SU-DHL-6 (cell line): ENCODE results near the gene DLG2.

Experiments used
- H2AFZ ChIP-seq: fragments of 200-600 bp; sonication (generic); 2 replicates; pipeline ENCODE4 v1.6.1; 2014; ENCODE audit warnings: low read depth, mild to moderate bottlenecking, moderate library complexity, mixed read lengths, antibody characterized with exemption, low read length; ENCODE audit not compliant: severe bottlenecking
- H3F3A ChIP-seq: fragments of 200-600 bp; shearing (Covaris generic); 2 replicates; pipeline ENCODE4 v1.6.0; 2016; ENCODE audit warnings: antibody characterized with exemption, mild to moderate bottlenecking; ENCODE audit not compliant: insufficient read depth
- H3K27ac ChIP-seq: fragments of 200-600 bp; sonication (generic); 2 replicates; pipeline ENCODE4 v1.5.1; 2016; ENCODE audit warnings: low read depth, mild to moderate bottlenecking, low read length, moderate library complexity, mixed read lengths
- H3K27me3 ChIP-seq: fragments of 200-600 bp; sonication (generic), shearing (Covaris generic); 2 replicates; pipeline ENCODE4 v1.6.0; 2014; ENCODE audit warnings: mild to moderate bottlenecking, low read length
- H3K36me3 ChIP-seq: fragments of 200-600 bp; sonication (generic); 2 replicates; pipeline ENCODE4 v1.6.1; 2014; ENCODE audit warnings: mild to moderate bottlenecking, low read length, mixed read lengths
- H3K4me2 ChIP-seq: fragments of 300-600, 200-600 bp; shearing (Covaris generic), sonication (generic); 2 replicates; pipeline ENCODE4 v1.6.0; 2014; ENCODE audit warnings: low read length, low read depth, mild to moderate bottlenecking; ENCODE audit not compliant: poor library complexity, severe bottlenecking
- H3K4me3 ChIP-seq: fragments of 200-600 bp; sonication (generic); 2 replicates; pipeline ENCODE4 v1.5.1; 2014; ENCODE audit warnings: antibody characterized with exemption, low read length, mild to moderate bottlenecking, mixed read lengths; ENCODE audit not compliant: insufficient read depth, poor library complexity, severe bottlenecking
- H3K79me2 ChIP-seq: fragments of 200-600 bp; sonication (generic); 2 replicates; pipeline ENCODE4 v1.6.1; 2014; ENCODE audit warnings: mild to moderate bottlenecking, low read length, moderate library complexity; ENCODE audit not compliant: insufficient read depth
- H3K9ac ChIP-seq: fragments of 200-600 bp; sonication (generic); 2 replicates; pipeline ENCODE4 v1.7.0; 2014; ENCODE audit warnings: mild to moderate bottlenecking, low read length
- H3K9me2 ChIP-seq: fragments of 200-600 bp; sonication (generic); replicated peaks from 2 replicates; pipeline ENCODE4 v1.6.1; 2014; ENCODE audit warnings: low read length; ENCODE audit not compliant: insufficient read depth
- H3K9me3 ChIP-seq: fragments of 200-600 bp; sonication (generic); 2 replicates; pipeline ENCODE4 v1.6.1; 2014; ENCODE audit warnings: low read length, mixed read lengths; ENCODE audit not compliant: insufficient read depth
- H4K20me1 ChIP-seq: fragments of 200-600 bp; sonication (generic); 2 replicates; pipeline ENCODE4 v1.6.1; 2014; ENCODE audit warnings: low read depth, mild to moderate bottlenecking, antibody characterized with exemption, low read length, moderate library complexity, mixed read lengths
- EZH2phosphoT487 ChIP-seq: fragments of 200-600 bp; sonication (generic), shearing (Covaris generic); conservative IDR thresholded peaks from 2 replicates; pipeline ENCODE4 v1.6.1; 2018; ENCODE audit warnings: mild to moderate bottlenecking, antibody characterized with exemption, low read length, moderate library complexity, mixed read lengths
- TF ChIP-seq, protein P1 (sequence below): fragments of 200-600 bp; sonication (generic); IDR thresholded peaks from one replicate; pipeline ENCODE4 v1.5.1; 2017; ENCODE audit warnings: antibody characterized with exemption, mild to moderate bottlenecking, low read length, moderate library complexity; ENCODE audit not compliant: insufficient read depth, poor library complexity, severe bottlenecking

The DLG2 gene

DNA sequence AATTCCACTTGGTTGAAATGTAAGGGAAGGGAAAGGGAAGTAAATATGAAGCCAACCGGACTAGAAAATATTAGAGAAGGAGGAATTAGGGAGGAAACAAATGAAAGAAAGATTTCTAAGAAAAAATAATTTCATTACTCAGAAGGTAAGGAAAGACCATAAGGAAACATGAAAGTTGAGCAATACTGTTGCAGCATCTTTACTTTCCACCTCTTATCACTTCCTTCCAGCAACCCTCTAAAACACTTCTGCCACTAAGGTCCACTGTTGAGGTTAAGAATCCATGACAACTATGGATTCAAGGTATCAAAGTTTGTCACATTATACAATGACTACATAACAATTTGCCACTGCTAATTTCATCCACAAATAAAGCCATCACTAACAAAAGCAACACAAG, 308.6 kb downstream of the DLG2 start:
- no peaks in the 10 kb centered on the region for H3K9me3 ChIP-seq
- no peak overlapping the region for H3K4me3 ChIP-seq
- H2AFZ ChIP-seq = no peak overlapping the region
- no peaks in the 10 kb centered on the region for H3K79me2 ChIP-seq
- no peak for TF ChIP-seq EZH2phosphoT487
- TF ChIP-seq, protein P1, sequence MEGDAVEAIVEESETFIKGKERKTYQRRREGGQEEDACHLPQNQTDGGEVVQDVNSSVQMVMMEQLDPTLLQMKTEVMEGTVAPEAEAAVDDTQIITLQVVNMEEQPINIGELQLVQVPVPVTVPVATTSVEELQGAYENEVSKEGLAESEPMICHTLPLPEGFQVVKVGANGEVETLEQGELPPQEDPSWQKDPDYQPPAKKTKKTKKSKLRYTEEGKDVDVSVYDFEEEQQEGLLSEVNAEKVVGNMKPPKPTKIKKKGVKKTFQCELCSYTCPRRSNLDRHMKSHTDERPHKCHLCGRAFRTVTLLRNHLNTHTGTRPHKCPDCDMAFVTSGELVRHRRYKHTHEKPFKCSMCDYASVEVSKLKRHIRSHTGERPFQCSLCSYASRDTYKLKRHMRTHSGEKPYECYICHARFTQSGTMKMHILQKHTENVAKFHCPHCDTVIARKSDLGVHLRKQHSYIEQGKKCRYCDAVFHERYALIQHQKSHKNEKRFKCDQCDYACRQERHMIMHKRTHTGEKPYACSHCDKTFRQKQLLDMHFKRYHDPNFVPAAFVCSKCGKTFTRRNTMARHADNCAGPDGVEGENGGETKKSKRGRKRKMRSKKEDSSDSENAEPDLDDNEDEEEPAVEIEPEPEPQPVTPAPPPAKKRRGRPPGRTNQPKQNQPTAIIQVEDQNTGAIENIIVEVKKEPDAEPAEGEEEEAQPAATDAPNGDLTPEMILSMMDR = no peak
- no peak overlapping the region for H3K9ac ChIP-seq
- peaks cover 2% of the 10 kb centered on the region; the same call in 1 of the 2 replicates for H3K36me3 ChIP-seq
- H3F3A ChIP-seq = peaks cover 4% of the 10 kb centered on the region; the same call in 1 of the 2 replicates
- no peaks in the 10 kb centered on the region for H4K20me1 ChIP-seq
- no peaks in the 10 kb centered on the region for H3K9me2 ChIP-seq
- no peaks in the 10 kb centered on the region for H3K27me3 ChIP-seq
- no peak overlapping the region for H3K27ac ChIP-seq
- no peak overlapping the region for H3K4me2 ChIP-seq

DNA sequence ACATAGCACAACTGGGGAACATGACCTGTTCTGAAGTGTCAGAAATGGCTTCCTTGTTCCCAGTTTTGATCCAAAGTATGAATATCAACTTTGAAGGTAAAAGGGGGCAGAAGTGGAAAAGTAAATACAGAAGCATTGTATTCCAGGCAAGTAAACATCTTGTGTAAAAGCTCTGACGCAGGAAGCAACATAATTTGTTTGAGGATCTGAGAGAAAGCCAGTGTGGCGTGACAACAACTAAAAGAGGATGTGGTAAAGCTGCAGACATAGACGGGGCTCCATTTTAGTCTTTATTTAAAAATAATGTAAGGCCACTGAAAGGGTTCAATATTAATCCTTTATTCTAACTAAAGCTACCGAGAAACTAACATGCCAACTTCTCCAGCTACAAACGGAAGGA, 310.2 kb downstream of the DLG2 start:
- H3K9ac ChIP-seq = peak overlapping the region; percentile 11; the same call in 1 of the 2 replicates
- peak overlapping the region; percentile 31 for H3K4me3 ChIP-seq

DNA sequence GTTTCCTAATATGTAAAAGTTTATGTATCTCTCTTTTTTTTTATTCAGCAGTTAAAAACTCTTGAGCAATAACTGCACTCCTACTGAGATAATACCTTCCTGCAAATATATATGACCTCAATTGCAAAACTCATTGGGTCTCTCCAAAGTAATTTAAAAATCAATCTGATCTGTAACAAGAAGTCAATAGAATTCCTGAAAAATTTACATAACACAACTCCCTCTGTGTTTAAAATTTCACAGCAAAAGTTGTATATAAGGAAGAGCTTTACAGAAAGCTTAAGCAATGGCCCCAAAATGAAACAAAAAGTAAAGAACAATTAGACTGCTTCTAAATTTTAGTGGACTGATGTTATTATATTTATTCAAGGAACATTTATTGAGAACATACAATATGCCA, 313.4 kb downstream of the DLG2 start:
- peaks cover 4% of the 10 kb centered on the region; the same call in 1 of the 2 replicates for H3F3A ChIP-seq
- H3K9me2 ChIP-seq = no peaks in the 10 kb centered on the region
- no peak overlapping the region for H3K27ac ChIP-seq
- no peaks in the 10 kb centered on the region for H3K9me3 ChIP-seq
- H3K9ac ChIP-seq = no peak overlapping the region
- TF ChIP-seq, protein P1 = no peak
- TF ChIP-seq EZH2phosphoT487 = no peak
- no peaks in the 10 kb centered on the region for H4K20me1 ChIP-seq
- no peaks in the 10 kb centered on the region for H3K36me3 ChIP-seq
- no peaks in the 10 kb centered on the region for H3K79me2 ChIP-seq
- no peak overlapping the region for H2AFZ ChIP-seq
- H3K4me2 ChIP-seq = no peak overlapping the region
- no peaks in the 10 kb centered on the region for H3K27me3 ChIP-seq
- H3K4me3 ChIP-seq = no peak overlapping the region

More for the DNA sequence above, 310.2 kb downstream of the DLG2 start:
- peaks cover 2% of the 10 kb centered on the region; the same call in 1 of the 2 replicates for H3K36me3 ChIP-seq
- H4K20me1 ChIP-seq = no peaks in the 10 kb centered on the region
- peak overlapping the region; percentile 79 for H3K27ac ChIP-seq
- peaks cover 4% of the 10 kb centered on the region; the same call in 1 of the 2 replicates for H3F3A ChIP-seq
- H3K9me2 ChIP-seq = no peaks in the 10 kb centered on the region
- H3K79me2 ChIP-seq = no peaks in the 10 kb centered on the region
- H3K27me3 ChIP-seq = no peaks in the 10 kb centered on the region
- no peak for TF ChIP-seq EZH2phosphoT487
- TF ChIP-seq, protein P1 = no peak
- peak overlapping the region; percentile 27 for H2AFZ ChIP-seq
- peak overlapping the region; percentile 81 for H3K4me2 ChIP-seq
- no peaks in the 10 kb centered on the region for H3K9me3 ChIP-seq
